HPDE6-E6E7 (cell line): ENCODE data around the gene HLA-DRB5.
"Not testable (repeated sequence)": the region's sequence is repeated elsewhere in the genome, so short reads cannot be mapped to it uniquely, and the experiment has no call there.

Source experiments
- DNase-seq: peaks from one replicate; pipeline ENCODE4 v3.0.0; 2011; ENCODE audit warnings: missing footprints; ENCODE audit errors: extremely low spot score

The HLA-DRB5 gene

GRCh38 chr6:32517654-32518445 is 12.2 kb downstream of the HLA-DRB5 start:
- DNase-seq, result no peak

GRCh38 chr6:32501016-32501415 is 29.1 kb downstream of the HLA-DRB5 start:
- no peak for DNase-seq

- no peak for DNase-seq
These were observed 37.7 kb downstream of the HLA-DRB5 start for GRCh38 chr6:32492351-32492750.

GRCh38 chr6:32491700-32492099 is 38.4 kb downstream of the HLA-DRB5 start:
- no peak for DNase-seq

GRCh38 chr6:32488083-32488482 is 42.0 kb downstream of the HLA-DRB5 start:
- DNase-seq, result no peak

- no peak for DNase-seq
These were observed 45.5 kb downstream of the HLA-DRB5 start for GRCh38 chr6:32484614-32484998.

- no peak for DNase-seq
These were observed 46.0 kb downstream of the HLA-DRB5 start for GRCh38 chr6:32483968-32484613.

- no peak for DNase-seq
These were observed 54.5 kb downstream of the HLA-DRB5 start for GRCh38 chr6:32475392-32476206.

- not testable (repeated sequence) for DNase-seq
These were observed 56.4 kb downstream of the HLA-DRB5 start for GRCh38 chr6:32473376-32474348.

GRCh38 chr6:32472781-32473375 is 57.2 kb downstream of the HLA-DRB5 start:
- DNase-seq, result no peak

- DNase-seq, result not testable (repeated sequence)
These were observed 62.2 kb downstream of the HLA-DRB5 start for GRCh38 chr6:32467743-32468503.
